ENCODE data around the gene RFTN1.

RFTN1 gene

DNA sequence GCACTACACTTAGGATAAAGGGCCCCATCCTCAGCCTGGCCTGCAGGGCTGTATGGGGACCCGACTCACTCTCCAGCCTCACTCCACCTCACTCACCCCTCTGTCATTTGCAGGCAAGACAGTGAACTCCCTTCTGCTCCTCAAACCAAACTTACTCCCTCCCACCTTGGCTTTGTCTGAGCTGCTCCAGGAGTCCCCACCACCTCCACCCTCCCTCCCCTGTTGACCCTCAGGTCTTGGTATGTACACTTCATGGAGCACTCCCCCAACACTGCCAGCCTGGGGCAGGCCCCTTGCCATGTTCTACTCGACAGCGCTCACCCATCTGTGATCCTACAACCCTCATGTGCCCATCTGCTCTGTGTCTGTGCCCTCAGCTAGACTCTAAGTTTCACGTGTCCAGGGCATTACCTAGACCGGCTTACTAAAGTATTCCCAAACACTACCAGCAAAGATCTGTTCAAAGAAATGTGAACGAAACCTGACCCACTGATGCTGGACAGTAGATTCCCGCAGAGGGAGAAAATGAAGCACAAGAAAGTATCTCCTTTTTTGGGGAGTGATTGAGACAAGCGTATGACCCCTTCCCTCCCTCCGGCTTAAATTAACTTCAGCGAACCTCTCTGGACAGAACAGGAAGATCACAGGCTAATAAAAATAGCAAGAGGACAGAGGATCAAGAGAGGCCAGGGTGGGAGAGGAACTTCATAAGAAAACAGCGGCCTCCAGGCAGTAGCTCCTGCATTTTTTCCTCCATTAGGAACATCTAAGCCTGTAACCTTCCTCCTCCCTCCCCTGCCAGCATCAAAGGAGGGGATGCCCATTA, 113.2 kb downstream of the RFTN1 start:
- H3K27ac ChIP-seq, result no peak overlapping the region
- no peak for TF ChIP-seq CTCF (conservative IDR thresholded peaks at IDR 0.05)

- no peak overlapping the region for H3K27ac ChIP-seq
- TF ChIP-seq CTCF (conservative IDR thresholded peaks at IDR 0.05), result no peak
Observed at GRCh38 chr3:16399473-16399872, 114.0 kb downstream of the RFTN1 start.

DNA sequence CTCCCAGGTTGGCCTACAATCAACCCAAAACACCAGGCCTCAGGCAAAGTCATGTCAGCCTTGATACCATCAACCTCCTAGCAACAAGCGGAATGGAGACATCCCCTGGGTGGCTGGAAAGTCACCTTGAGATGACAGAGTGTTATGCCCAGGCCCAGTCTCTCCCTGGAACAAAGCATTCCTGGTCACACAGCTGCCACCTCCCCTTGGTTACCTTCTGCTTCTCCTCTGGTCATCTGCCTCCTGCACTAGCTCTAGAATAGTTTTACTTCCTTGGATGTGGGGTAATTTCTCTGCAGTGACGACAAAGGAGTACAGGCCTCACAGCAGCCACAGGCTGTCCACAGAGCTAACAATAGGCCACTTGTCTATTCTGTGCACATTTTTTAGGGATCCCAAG, 114.9 kb downstream of the RFTN1 start:
- TF ChIP-seq CTCF (conservative IDR thresholded peaks at IDR 0.05), result no peak
- H3K27ac ChIP-seq, result no peak overlapping the region

DNA sequence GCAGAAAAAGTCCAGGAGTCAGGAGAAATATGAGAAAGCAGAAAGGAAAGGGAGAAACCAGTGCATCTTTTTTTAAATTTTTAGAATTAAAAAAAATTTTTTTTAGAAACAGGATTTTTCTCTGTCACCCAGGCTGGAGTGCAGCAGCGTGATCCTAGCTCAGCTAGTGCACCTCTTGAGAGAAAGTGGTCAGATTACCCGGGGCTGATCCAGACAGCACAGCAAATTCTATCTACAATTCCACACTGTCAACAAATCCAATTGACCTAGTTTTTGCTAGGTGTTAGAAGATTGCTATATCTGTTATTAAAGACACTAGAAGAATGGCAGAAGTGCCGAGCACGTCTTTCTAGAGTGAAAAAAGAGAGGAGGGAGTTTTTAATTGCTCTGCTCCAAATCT, 117.3 kb downstream of the RFTN1 start:
- H3K27ac ChIP-seq, result no peak overlapping the region
- no peak for TF ChIP-seq CTCF (conservative IDR thresholded peaks at IDR 0.05)

- no peak for TF ChIP-seq CTCF (conservative IDR thresholded peaks at IDR 0.05)
- H3K27ac ChIP-seq, result no peak overlapping the region
Observed at GRCh38 chr3:16395212-16395611, 118.3 kb downstream of the RFTN1 start.

DNA sequence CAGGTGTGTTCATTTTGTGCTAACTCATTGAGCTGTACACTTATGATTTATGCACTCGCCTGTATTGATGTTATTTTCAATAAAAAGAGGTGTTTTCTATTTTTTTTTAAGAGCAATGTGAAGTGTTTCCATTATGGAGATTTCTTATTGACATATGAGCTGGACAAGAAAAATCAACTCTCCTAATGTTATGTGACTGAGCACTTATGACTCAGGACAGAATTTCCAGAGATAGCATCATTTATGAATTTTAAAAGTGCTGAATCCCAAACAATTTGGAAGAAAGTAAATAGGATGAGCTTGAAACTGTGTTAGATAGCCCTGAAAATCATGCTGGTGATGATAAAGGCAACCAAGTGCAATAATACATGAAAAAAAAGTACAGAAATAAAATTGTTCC, 118.9 kb downstream of the RFTN1 start:
- no peak for TF ChIP-seq CTCF (conservative IDR thresholded peaks at IDR 0.05)
- no peak overlapping the region for H3K27ac ChIP-seq

DNA sequence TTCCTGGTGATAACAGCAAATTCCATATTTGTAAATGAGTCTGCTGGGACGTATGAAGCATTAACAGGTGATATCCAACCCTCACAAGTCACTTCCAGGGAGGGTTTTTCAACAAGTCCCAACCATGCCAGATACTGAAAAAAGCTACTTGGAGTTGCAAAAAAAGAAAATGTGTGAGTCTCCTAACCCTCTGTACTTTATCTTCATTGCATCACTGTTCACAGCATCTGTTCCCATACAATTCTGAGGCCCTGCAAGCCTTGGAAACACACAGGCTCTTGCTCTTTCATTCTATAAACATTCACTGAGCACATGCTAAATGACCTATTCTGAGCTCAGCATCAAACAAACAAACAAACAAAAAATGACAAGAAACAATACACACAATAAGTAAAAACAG, 120.8 kb downstream of the RFTN1 start:
- no peak overlapping the region for H3K27ac ChIP-seq
- no peak for TF ChIP-seq CTCF (conservative IDR thresholded peaks at IDR 0.05)

All from VCaP (cell line).